COLO829 (cell line): ENCODE data around the gene RPS6KA5.
"Not testable (repeated sequence)": the region's sequence is repeated elsewhere in the genome, so short reads cannot be mapped to it uniquely, and the experiment has no call there.

Source experiments
- DNase-seq: peaks from one replicate; pipeline ENCODE4 v3.0.0; 2012; ENCODE audit warnings: low spot score

Gene RPS6KA5

DNA sequence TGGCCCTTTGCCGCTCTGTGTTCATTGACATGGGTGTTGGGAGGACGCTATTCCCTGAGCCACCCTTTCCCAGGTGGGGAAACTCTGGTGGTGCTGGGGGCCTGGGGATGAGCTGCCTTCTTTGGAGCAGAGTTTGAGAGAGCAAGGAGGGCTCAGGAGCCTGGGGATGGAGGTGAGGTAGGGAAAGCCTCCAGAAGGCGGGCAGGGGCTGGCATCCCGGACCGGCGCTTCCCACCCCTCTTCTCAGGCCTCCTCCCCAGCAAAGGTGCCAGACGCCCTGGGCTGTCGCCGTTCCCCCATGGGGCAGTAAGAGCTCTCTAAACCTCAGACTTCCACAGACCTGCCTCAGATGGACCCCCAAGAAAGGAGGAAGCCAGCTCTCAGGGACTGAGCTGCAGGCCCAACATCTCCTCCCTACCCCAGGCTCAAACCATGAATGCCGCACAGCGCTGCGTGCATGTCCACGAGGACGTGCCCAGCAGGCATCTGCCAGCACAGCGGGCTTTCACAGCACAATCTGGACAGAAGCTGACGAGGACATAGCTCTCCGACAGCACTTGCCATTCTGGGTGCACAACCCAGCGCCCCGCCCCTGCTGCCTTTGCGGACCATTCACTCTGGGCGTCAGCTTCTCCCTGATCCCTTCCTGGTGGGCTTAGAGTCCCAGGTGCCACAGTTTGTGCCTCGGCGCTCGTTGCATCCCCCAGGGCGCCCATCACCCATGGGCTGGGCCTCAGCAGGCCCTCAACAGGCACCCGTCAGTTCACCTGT, 229.3 kb downstream of the RPS6KA5 start:
- no peak for DNase-seq

DNA sequence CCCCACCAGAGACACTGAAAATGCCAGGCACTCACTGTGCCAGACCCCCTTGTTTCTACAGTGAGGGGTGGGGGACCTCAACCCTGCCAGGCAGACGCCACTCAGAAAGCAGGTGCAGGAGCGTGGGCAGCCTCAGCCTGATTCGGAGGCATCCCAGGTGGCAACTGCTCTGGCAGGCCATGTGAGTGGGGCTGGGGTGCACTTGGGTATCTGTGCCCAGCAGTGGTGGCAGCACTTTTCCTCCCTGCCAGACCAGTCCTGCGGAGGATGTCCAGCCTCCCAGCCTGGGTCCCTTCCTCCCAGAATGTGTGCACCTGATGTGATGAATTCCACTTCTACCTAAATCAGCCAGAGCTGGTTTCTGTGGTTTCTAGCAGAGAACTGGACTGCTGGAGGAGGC, 230.8 kb downstream of the RPS6KA5 start:
- DNase-seq, result no peak

DNA sequence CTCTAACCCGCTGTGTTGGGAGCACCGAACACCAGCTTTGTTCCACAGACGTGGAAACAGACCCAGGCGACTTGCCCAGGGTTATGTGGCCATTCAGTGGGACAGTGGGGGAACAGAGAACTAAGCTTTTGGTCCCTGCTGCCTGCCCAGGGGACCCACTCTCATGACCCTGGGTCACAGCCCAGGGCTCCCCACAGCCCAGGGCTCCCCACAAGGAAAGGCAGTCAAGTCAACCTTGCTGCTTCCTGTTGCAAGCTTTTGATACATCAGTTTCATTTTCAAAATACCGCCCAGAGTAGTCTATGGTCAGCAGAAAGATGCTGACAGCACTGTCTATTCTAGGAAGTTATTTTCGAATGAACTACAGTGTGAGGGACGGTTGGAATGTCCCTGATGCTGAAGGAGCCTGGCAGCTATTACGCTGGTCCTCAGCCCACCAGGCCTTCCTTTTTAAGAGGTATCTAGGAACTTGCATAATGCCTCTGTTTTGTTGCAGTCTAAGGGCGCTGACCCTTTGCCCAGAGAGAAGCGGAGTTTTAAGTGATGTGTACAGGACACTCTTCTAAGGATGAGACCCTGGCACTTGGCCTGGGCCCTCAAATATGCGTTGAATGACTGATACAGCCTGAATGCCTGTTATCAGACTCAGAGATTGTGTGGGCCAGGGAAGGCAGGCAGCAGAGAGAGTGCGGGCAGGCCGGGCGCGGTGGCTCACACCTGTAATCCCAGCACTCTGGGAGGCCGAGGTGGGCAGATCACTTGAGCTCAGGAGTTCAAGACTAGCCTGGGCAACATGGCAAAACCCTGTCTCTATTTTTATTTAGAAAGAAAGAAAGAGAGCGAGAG, 231.6 kb downstream of the RPS6KA5 start:
- no peak for DNase-seq

DNA sequence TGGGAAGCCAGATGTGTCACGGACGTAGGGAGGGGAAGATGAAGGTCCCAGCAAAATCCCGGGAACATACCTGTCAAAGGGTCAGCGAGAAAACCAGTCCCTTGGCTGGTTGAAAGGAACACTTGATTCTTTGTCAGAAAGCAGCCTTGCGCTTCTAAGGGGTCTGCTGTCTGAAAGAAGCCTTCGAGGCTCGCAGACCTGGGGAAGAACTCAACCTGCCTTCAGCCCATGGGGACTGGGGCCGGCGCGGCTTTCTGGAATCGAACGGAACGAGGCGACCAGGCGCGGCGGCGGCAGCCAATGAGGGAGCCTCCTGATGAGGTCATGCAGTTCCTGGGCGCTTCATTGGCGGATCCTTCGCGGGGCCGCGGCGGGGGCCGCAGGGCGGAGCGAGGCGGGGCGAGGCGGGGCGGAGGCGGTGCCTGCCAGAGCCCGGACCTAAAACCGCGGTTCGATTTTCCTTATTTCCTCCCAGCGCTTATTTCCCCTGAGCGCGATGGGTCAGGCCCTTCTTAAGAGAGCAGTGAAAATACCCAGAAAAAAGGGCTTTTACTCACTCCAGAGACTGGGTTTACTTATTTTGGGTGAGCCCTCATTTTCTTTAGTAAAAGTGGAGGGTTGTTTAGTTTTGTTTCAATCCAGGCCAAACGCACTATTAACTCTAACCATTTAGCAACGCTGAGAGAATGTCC, 232.4 kb downstream of the RPS6KA5 start:
- peak; percentile 89 for DNase-seq

DNA sequence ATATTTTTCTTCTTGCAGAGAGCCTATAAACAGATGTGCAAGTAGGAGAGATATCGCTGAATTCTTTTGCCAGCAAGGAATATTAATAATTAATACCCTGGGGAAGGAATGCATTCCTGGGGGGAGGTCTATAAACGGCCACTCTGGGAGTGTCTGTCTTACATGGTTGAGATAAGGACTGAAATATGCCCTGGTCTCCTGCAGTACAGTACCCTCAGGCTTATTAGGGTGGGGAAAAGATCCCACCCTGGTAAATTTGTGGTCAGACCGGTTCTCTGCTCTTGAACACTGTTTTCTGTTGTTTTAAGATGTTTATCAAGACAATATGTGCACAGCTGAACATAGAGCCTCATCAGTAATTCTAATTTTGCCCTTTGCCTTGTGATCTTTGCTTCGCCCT, 236.9 kb downstream of the RPS6KA5 start:
- not testable (repeated sequence) for DNase-seq

DNA sequence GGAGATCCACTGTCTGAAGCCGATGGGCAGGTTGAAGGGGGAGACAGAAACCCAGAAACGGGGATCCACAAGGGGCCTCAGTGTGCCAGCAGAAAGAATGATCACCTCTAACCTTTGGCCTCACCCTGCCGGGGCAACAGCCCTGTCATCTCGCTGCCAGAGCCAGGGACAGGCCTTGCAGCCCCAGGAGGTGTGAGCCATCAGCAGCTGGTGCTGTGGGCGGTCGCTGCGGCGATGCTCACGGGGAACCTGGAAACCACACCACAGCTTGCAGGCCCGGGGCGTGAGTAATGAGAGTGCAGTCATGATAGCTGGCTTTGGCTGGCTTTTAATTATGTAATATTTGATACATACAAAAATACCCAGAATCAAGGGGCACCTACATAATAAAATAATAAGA, 239.5 kb downstream of the RPS6KA5 start:
- no peak for DNase-seq

DNA sequence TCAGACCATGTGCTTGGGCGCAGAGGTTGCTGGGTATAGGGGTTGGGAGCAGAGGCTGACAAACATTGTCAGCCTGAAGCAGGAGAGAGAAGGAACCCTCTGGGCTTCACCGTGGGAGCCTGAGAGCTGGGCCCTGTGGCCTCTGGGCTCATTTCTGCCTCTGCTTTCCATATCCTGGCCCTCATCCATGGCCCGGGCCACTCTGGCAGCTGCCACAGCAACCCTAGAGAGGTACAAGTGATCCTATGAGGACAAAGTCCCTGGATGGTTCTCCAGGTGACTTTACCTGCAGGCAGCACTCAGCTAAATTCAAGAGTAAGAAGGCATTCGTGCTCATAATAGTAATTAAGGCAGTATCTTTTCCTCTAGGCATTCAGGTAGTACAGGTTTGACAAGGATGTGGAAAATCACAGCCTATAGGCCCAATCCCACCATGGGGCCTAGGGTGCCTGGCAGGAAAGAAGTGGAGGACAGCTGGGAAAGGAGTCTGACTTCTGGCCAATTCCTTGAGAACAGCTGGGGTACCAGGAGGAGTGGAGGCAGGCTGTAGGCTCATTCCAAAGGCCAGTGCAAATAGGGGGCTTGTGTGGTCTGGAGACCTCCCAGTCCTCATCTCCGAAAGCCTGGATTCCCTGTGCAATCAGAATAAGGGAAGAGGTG, 240.6 kb downstream of the RPS6KA5 start:
- no peak for DNase-seq

DNA sequence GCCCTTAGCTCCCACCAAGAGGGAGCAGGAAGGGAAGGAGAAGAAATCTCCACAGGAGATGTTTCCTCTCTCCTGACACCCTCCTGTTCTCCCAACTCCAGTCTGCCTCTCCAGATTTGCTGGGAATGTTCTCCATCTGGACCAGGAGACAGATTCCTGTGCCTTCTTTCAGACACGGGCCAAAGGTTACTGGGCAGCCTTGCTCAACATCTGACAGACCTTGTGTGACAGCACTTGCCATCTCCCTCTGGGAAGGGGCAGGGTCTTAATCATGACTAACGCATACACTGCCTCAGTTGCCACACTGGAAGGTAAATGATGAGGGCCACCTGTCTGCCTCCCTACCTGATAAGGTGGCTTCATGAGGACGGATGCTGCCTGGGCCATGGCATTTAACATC, 241.7 kb downstream of the RPS6KA5 start:
- DNase-seq, result no peak

DNA sequence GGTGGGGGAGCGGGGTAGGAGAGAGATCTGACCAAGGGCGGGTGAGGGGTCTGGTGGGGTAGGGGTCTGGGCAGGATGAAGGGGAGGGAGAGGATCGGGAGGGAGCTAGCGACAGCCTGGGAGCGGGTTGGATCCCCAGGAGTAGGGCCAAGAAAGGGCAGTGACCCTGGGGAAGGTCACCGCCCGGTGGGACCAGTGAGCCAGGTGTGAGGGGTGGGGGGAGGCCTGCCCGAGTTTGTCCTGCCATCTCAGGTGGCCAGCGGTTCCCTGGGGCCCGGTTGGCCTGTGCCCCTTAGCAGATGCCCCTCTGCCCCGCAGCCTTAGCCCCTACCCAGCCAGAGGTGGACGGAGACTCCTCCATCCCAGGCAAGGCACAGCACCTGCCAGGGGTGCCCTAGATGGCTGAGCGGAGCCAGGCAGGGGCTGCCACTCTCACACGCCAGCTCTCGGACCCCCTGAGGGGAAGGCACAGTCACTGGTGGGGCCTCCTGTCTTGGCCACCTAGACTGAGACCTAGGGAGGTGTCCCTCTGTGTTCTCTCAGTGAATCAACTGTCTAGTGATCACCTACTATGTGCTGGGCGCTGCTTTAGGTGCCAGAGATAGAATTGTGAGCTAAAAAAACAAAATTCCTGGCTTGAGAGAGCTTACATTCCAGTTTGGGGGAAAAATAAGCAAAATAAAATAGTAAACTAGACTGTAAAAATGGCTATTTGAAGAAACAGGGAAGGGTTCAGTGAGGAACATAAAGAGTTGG, 243.6 kb downstream of the RPS6KA5 start:
- DNase-seq, result no peak

DNA sequence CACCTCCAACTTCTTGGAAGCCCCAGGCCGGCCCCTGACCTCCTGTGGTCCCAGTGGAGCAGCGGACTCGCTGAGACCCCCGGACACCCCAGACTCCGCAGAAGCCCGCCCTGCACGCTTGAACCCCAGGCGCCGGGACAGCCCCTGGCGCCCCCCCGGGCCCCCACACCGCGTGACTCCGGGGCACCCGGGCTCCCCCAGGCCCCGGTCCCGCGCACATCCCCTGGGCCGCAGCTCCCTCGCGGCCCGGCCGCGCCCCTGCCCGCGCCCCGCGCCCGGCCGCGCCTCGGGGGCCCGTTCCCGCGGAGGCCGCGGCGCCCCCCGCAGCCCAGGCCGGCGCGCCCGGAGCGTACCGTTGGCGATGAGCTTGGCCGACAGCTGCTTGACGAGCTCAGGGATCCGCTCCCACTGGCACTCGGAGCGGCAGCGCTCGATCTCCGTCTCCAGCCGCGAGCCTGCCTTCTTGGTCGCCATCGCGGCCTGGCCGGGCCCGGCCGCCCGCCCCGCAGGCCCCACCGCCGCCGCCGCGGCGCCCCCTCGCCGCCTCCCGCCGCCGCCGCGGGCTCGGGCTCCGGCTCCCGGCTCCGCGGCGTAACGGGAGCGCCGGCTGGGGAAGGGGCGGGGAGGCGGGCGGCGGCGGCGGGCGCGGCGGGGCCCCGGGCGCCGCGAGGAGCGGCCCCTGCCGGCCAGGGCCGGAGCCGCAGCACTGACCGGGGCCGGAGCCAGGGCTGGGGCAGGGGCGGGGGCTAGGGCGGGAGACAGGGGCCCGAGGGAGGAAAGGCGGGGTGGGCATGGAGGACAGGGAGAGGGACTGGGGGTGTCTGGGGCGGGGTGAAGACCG, 244.4 kb downstream of the RPS6KA5 start, which contains the start of gene TTC7B:
TTC7B (minus strand) TSS at position 609 of the 841 bp plus-strand sequence; CDS start at position 474, 135 bp downstream.
- DNase-seq, result peak; percentile 69

DNA sequence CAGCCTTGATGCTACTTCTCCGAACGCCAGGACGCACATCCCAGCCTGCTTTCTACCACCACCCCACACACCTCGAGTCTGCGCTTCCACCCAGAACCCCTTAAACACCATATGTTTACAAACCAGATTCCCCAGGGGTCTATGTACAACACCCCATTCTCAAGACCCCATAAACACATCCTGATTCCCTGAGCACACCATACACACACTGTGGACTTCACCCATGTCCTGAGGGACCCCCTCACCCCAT, 244.9 kb downstream of the RPS6KA5 start:
- no peak for DNase-seq

DNA sequence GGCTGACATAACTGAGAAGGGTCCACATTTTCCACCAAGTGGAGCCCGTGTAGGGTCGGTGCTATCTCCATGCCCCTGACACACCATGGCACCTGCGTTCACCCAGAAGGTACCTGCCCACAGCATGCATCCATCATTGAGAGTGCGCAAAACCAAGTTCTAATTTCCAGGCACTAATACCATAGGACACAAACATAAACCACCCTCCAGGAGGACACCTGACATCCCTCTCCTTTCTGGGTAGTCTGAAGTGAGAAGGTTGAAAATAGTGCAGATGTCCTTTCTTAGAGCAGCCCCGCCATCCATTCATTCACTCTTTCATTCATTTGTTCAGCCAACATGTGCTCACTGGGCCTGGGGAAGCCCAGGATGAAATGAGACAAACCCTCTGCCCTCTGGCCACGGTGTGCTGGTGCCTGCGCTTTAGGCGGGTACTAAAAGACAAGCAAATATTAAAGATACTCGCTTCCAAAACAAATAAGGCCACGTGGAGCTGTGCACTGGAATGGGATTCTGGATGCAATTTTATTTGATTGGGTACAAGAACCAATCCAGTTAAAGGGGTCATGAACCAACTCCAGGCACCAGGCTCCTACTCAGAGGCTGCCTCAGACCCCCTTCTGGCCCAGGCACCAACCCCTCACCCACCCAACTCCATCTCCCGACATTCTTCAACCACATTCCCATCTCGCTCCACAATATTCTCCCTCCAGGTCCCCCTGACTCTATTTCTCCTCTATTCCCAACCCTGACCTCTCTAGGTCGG, 245.5 kb downstream of the RPS6KA5 start:
- DNase-seq, result no peak

DNA sequence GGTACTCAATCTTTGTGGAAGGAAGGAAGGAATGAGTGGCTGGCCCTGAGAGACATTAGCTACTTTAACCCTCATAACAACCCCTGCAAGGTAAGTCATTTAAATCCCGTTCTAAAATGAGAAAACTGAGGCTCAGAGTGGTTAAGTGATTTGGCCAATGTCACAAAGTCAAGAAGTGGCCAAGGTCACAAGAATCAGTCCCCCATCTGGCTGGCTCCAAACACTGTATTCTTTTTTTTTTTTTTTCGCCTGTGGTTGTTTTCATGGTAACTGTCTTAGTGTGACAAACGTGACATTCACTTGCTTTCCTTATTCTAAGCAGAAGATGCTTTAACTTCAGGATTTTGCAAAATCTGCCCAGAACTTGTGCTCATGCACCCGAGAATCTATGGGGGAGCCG, 247.0 kb downstream of the RPS6KA5 start:
- no peak for DNase-seq

DNA sequence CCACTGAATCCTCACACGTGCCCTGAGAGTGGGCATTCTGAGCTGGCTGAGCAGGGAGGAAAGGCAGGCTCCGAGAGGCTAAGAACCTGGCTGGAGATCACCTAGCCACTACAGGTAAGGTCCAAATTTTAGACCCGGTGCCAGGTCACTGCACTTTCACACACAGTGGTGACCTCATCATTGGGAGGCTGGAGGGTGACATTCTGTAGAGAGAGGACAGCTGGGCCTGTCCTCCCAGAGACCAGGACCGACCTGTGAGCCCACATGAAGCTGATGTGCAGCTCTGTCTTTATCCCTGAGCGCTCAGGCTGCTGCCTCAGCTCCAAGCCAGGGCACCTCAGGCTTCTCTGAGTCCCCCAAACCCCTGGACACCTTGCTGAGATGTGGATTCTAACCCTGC, 248.3 kb downstream of the RPS6KA5 start:
- DNase-seq, result no peak

DNA sequence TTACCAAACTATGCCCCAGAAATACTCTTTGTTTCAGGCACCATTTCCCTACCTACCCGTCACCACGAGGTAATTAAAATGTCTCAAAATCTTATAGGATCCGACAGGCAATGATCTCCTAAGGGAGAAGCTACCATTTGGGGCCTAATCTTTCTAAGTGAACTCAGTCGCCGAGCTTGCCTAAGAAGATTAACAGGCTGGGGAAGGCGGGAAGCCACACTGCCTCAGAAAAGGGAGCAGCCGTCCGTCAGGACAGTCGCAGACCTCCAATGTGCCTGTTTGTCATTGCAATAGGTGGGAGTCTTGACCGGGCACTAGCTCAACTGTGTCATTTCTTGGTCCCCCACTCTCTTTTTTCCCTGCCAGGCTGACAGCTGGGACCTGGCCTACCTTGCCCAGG, 248.8 kb downstream of the RPS6KA5 start:
- DNase-seq, result no peak

DNA sequence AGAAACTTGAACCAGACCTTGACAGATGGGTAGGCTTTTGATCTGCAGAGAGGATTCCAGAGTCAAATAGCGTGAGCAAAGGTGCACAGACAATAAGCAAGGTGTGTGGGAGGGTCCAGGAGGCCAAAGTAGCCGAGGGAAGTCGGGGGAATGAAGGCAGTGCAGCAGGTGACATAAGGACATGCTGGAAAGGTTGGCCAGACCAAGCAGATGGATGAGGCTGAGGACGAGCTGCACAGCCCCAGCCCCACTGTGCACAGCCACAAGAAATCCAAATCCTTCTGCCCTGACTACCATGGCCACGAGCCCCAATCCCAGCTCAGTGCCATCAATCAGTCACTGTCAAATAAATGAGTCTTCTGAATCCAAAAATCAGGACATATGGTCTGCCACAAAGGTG, 249.6 kb downstream of the RPS6KA5 start:
- DNase-seq, result no peak

DNA sequence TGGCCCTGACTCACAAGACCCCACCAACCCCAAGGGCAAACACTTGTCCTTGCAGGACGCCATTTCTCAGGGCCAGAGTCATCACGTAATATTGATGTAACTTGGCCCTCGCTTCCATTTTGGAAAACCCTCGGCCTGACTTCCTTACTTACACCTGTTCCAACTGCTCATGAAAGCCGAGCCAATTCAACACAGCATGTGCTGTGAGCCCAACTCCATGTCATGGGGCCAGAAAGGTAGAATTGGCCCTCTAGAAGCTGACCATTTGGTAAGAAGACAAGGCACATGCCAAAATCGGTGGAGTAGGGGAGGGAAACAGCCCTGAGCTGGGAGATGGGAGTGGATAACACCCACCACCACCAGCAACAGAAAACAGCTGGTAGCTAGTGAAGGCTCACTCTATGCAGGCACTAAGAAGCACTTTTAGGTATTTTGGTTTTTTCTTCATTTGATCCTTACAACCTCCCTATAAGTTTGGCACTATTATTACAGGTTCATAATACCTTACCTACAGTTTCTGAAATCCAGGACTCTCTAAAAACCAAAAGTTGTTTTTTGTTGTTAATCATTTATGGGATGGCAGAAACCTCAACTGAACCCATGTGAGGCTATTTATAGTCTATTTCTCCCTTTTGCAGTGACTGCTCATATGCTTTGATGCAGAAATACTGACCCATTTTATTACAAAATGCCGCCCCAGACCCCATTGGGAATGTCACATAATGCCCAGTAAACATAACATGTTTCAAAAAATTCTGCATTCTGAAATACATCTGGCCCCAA, 250.7 kb downstream of the RPS6KA5 start:
- no peak for DNase-seq

DNA sequence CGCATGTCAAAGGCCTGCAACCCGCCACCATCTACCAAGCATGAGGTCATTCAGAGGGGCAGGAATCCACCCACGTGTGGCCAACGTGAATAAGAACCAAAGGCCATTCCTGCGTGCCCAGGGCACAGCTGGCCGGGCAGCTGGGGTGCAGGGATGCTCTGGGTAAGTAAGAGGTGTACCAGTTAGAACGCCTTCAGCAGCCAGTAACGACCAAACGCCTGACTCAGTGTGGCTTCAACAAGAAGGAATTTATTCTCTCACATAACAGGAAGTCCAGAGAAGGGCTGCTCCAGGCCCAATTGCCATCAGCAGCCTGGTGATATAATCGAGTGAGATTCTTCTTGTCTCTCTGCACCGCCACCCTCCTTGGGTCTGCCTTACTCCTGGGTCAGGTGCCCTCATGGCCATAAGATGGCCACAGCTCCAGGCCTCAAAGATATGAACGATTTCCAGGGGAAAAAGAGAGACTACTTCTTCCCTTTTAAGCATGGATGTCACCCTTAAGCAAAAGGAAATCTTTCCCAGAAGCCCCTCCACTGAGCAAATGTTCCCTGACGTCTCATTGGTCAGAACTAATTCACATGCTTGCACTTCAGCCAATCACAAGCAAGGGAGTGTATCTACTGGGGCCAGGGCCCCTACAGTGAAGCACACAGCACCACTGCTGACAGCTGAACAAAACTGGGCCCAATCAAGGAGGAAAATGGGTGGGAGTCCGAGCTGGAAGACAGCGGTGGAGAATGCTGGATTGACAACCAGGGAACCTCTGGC, 251.5 kb downstream of the RPS6KA5 start:
- DNase-seq, result no peak
